BLaER1 (cell line): ENCODE results near the gene TEX14.

ENCODE experiments used
- H3K27ac ChIP-seq: shearing (Covaris generic); formaldehyde crosslinking; 2 replicates; pipeline ENCODE4 v1.8.1; 2022
- H3K27me3 ChIP-seq: shearing (Covaris generic); formaldehyde crosslinking; 2 replicates; pipeline ENCODE4 v1.8.1; 2022
- H3K36me3 ChIP-seq: shearing (Covaris generic); formaldehyde crosslinking; 2 replicates; pipeline ENCODE4 v1.8.1; 2022
- H3K4me1 ChIP-seq: shearing (Covaris generic); formaldehyde crosslinking; 2 replicates; pipeline ENCODE4 v1.8.1; 2022
- H3K4me2 ChIP-seq: shearing (Covaris generic); formaldehyde crosslinking; 2 replicates; pipeline ENCODE4 v1.8.1; 2022
- H3K4me3 ChIP-seq: shearing (Covaris generic); formaldehyde crosslinking; 2 replicates; pipeline ENCODE4 v1.8.1; 2022
- H3K9ac ChIP-seq: shearing (Covaris generic); formaldehyde crosslinking; 2 replicates; pipeline ENCODE4 v1.8.1; 2022
- H3K9me3 ChIP-seq: shearing (Covaris generic); formaldehyde crosslinking; 2 replicates; pipeline ENCODE4 v1.8.1; 2022
- H4K20me1 ChIP-seq: shearing (Covaris generic); formaldehyde crosslinking; 2 replicates; pipeline ENCODE4 v1.8.1; 2022
- Cebpa-rat ChIP-seq: shearing (Covaris generic); IDR thresholded peaks from 2 replicates; pipeline ENCODE4 v1.8.1; 2022

TEX14 gene

DNA sequence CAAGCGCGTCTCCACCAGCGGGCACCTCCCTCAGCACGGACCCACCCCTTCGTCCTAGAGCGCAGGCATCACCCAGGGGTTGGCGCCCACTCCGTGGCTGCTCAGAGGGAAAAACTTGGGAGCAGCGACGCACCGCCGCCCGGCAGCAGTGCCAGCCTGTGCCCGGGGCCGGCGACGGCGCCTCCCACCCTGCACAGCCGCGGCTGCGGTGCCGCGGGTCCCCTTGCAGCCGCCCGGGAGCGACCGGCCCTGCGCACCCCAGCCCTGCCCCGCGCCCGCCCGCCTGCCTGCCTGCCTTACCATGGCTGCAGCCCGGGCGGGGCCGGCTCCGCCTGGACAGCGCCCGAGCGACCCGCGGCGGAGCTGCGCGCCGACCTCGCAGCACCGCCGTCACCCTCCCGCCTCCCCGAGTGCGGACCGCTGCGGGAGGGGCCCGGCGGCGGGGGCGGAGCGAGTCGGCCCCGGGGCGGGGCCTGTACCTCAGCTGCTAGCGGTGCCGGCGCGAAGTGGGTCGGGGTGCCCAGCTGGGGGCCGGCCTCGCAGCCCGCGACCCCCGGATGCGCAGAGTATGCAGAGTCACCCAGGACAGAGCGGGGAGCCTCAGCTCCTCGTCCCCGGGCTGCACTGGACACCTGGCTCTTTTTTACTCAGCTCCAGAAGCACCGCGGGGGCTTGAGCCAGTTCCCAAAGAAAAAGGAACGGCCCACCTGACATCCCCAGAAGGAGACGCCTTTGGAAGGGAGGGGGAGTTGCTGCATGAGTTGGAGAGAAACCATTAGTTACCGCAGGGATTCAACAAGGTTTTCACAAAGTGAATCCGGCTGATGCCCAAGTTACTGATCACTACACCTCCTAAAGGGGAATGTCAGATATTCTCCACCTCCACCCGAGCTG is 159.9 kb downstream of the TEX14 start:
- Histone ChIP-seq H3K4me3 (peak overlapping the region; percentile 71), H3K27me3 (peaks cover 53% of the 10 kb centered on the region), H3K4me2 (peak overlapping the region; percentile 96), H3K9me3 (no peaks in the 10 kb centered on the region), H3K36me3 (no peaks in the 10 kb centered on the region), H3K4me1 (peaks cover 14% of the 10 kb centered on the region), H3K9ac (peak overlapping the region; percentile 57), H4K20me1 (0 out of 2 replicates have a peak, but pooled peaks cover 14% of the 10 kb centered on the region), H3K27ac (no peak overlapping the region)
- no peak for TF ChIP-seq Cebpa-rat

- TF ChIP-seq Cebpa-rat = no peak
- H3K36me3 ChIP-seq = no peaks in the 10 kb centered on the region
Measured at GRCh38 chr17:58531122-58531521, 160.7 kb downstream of the TEX14 start.

GRCh38 chr17:58530655-58531054 is 161.2 kb downstream of the TEX14 start:
- Histone ChIP-seq H3K27me3 (peaks cover 53% of the 10 kb centered on the region), H4K20me1 (0 out of 2 replicates have a peak, but pooled peaks cover 14% of the 10 kb centered on the region), H3K27ac (no peak overlapping the region), H3K4me1 (peaks cover 14% of the 10 kb centered on the region), H3K4me3 (no peak overlapping the region), H3K36me3 (no peaks in the 10 kb centered on the region), H3K9me3 (no peaks in the 10 kb centered on the region), H3K4me2 (no peak overlapping the region), H3K9ac (no peak overlapping the region)
- TF ChIP-seq Cebpa-rat = no peak

More at GRCh38 chr17:58531122-58531521, 160.7 kb downstream of the TEX14 start:
- H3K4me3 ChIP-seq = peak overlapping the region; percentile 71
- peaks cover 14% of the 10 kb centered on the region for H3K4me1 ChIP-seq
- 0 out of 2 replicates have a peak, but pooled peaks cover 14% of the 10 kb centered on the region for H4K20me1 ChIP-seq
- peak overlapping the region; percentile 96 for H3K4me2 ChIP-seq
- no peaks in the 10 kb centered on the region for H3K9me3 ChIP-seq
- peaks cover 53% of the 10 kb centered on the region for H3K27me3 ChIP-seq
- no peak overlapping the region for H3K27ac ChIP-seq
- peak overlapping the region; percentile 57; the same call in 1 of the 2 replicates for H3K9ac ChIP-seq

DNA sequence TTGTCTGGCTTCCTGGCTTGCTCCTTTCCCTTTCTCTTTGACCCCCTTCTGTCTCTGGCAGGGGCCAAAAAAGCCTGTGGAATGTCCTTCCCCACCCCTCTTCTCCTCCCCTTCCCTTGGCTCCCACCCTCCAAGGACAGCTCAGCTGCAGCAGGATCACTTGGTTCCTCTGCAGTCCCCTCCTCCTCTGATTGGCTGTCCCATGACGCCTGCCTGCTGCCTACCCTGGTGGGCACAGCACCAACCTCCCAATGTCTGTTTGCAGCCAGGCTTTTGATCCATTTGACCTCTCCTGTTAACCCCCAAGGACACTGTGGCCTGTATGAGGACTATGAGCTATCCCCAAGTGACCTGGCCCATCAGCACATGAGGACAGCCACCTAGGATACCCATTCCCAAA is 162.6 kb downstream of the TEX14 start:
- H3K27ac ChIP-seq = no peak overlapping the region
- H4K20me1 ChIP-seq = 0 out of 2 replicates have a peak, but pooled peaks cover 14% of the 10 kb centered on the region
- peaks cover 14% of the 10 kb centered on the region for H3K4me1 ChIP-seq
- no peaks in the 10 kb centered on the region for H3K9me3 ChIP-seq
- H3K4me3 ChIP-seq = no peak overlapping the region
- no peak overlapping the region for H3K9ac ChIP-seq
- TF ChIP-seq Cebpa-rat = no peak
- no peak overlapping the region for H3K4me2 ChIP-seq
- H3K36me3 ChIP-seq = no peaks in the 10 kb centered on the region
- H3K27me3 ChIP-seq = peaks cover 51% of the 10 kb centered on the region

DNA sequence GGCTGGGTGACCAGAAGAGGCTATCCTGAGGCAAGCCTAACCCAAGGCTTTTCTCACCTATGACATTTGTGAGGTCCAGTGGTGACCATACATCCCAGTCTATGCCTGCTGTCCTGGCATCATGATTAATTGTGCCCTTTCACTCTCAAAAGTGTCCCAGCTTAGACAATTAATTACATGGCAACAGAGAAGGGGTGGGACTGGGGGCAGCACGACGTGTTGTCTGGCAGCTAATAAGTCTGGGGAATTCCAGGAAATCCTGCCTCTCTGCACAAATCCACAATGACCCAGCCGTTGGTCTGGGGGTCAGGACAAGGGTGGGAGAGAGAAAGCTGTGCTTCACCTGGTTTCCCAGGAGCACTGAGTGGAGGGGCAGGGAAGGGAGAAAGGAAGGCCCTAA is 163.4 kb downstream of the TEX14 start:
- Histone ChIP-seq H3K9ac (no peak overlapping the region), H3K27ac (no peak overlapping the region), H3K4me2 (no peak overlapping the region), H3K4me1 (peaks cover 14% of the 10 kb centered on the region), H3K4me3 (no peak overlapping the region), H3K36me3 (no peaks in the 10 kb centered on the region), H3K27me3 (peaks cover 43% of the 10 kb centered on the region), H3K9me3 (no peaks in the 10 kb centered on the region), H4K20me1 (0 out of 2 replicates have a peak, but pooled peaks cover 14% of the 10 kb centered on the region)
- no peak for TF ChIP-seq Cebpa-rat

DNA sequence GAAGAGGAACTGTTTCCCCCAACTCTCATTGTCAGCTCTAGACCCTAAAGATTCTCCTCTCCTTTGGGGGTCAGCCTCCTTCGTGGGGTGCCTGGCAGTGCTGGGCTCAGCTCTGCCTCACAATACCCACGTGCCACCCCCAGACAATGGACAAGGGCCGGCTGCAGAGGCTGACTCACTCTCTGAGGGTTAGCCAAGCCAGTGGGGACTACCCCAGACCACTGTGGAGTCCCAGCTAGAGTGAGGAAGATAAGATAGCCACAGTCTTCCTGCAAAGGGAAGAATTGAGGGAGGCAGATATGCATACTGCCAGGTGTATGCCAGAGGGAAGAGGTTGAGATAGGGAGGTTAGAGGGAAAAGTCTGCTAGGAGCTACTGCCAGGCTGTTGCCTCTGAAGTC is 163.9 kb downstream of the TEX14 start:
- Histone ChIP-seq H3K4me2 (no peak overlapping the region), H3K27me3 (peaks cover 38% of the 10 kb centered on the region), H3K9ac (no peak overlapping the region), H3K36me3 (no peaks in the 10 kb centered on the region), H3K4me3 (no peak overlapping the region), H4K20me1 (0 out of 2 replicates have a peak, but pooled peaks cover 14% of the 10 kb centered on the region), H3K9me3 (no peaks in the 10 kb centered on the region), H3K27ac (no peak overlapping the region), H3K4me1 (peaks cover 14% of the 10 kb centered on the region)
- no peak for TF ChIP-seq Cebpa-rat

GRCh38 chr17:58527306-58527705 is 164.5 kb downstream of the TEX14 start:
- H3K36me3 ChIP-seq = no peaks in the 10 kb centered on the region
- peaks cover 32% of the 10 kb centered on the region for H3K27me3 ChIP-seq
- H3K9ac ChIP-seq = no peak overlapping the region
- no peak overlapping the region for H3K4me2 ChIP-seq
- no peak for TF ChIP-seq Cebpa-rat
- H3K4me3 ChIP-seq = no peak overlapping the region
- no peak overlapping the region for H3K27ac ChIP-seq
- no peaks in the 10 kb centered on the region for H3K9me3 ChIP-seq
- H4K20me1 ChIP-seq = 0 out of 2 replicates have a peak, but pooled peaks cover 9% of the 10 kb centered on the region
- H3K4me1 ChIP-seq = peaks cover 11% of the 10 kb centered on the region

- TF ChIP-seq Cebpa-rat = no peak
- Histone ChIP-seq H3K27ac (no peak overlapping the region), H3K4me2 (no peak overlapping the region), H3K4me1 (peaks cover 10% of the 10 kb centered on the region), H3K9ac (no peak overlapping the region), H3K36me3 (no peaks in the 10 kb centered on the region), H3K9me3 (no peaks in the 10 kb centered on the region), H3K27me3 (peaks cover 11% of the 10 kb centered on the region), H3K4me3 (no peak overlapping the region), H4K20me1 (no peaks in the 10 kb centered on the region)
Measured at GRCh38 chr17:58525239-58525638, 166.6 kb downstream of the TEX14 start.

DNA sequence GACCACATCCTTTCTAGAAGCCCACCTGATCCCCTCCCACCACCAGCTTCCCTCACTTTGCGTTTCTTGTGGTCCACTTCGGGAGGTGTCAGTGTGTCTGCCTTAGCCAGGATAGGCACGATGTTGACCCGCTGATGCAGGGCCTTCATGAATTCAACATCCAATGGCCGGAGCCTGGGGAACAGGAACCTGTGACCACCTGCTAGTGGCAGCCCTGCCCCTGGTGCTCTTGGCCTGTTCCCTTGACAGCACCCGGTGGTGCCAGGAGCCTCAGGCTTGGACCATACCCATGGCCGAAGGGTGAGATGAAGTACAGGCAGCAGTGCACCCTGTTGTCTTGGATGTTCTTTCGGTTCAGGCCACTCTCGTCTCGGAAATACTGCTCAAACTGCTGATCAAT is 170.2 kb downstream of the TEX14 start:
- H3K36me3 ChIP-seq = no peaks in the 10 kb centered on the region
- no peak for TF ChIP-seq Cebpa-rat

DNA sequence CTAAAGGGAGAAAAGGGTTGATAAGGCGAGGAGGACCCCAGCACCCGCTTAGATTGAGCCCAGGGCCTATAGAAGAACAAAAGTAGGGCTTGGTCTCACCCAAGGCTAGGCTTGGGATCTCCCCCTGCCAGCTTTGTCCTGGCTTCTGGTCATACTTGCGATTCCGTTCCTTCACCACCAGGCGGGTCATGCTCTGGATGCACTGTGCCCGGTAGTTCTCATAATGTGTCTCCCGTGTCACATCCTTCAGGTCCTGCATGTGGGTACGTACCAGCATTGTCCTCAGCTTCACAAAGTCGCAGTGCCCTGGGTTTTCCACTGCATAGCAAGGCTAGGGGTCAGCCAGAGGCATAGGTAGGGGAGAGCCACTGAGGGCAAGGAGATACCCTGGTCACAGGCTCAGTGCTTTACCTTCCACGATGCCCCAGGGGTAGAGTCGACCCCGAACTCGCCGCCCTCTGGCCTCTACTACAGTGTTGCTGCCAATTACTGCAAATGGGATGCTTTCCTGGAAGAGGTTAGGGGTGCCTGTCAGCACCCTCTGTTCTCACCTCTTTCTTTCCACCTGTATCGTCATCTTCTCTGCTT is 170.9 kb downstream of the TEX14 start:
- 0 out of 2 replicates have a peak overlapping the region, but pooled peaks have one; percentile 90 for H3K27ac ChIP-seq
- H3K36me3 ChIP-seq = no peaks in the 10 kb centered on the region
- no peaks in the 10 kb centered on the region for H3K27me3 ChIP-seq
- TF ChIP-seq Cebpa-rat = no peak
- H3K4me2 ChIP-seq = peak overlapping the region; percentile 90
- no peaks in the 10 kb centered on the region for H4K20me1 ChIP-seq
- H3K4me3 ChIP-seq = no peak overlapping the region
- H3K4me1 ChIP-seq = peaks cover 32% of the 10 kb centered on the region
- H3K9me3 ChIP-seq = no peaks in the 10 kb centered on the region
- no peak overlapping the region for H3K9ac ChIP-seq

More for the DNA sequence above, 170.2 kb downstream of the TEX14 start:
- H3K9ac ChIP-seq = no peak overlapping the region
- H3K27me3 ChIP-seq = no peaks in the 10 kb centered on the region
- no peaks in the 10 kb centered on the region for H3K9me3 ChIP-seq
- no peak overlapping the region for H3K4me3 ChIP-seq
- peaks cover 25% of the 10 kb centered on the region for H3K4me1 ChIP-seq
- no peak overlapping the region for H3K4me2 ChIP-seq
- no peak overlapping the region for H3K27ac ChIP-seq
- H4K20me1 ChIP-seq = no peaks in the 10 kb centered on the region
